ENCODE data around the gene IGF2R. TPM values are rescaled to one million over a fixed set of nuclear protein-coding genes. Genes with fewer than 3 reads are reported as not detected.

Gene IGF2R
- total RNA-seq, 4 donors from 2014 or later, result 38.2 to 56.1 (median 52.0) TPM

- Histone ChIP-seq H3K4me3 (no peak overlapping the region), H3K4me1 (peaks cover 0 to 5% (median 0%) of the 10 kb centered on the region in 3 donors), H3K27ac (no peak overlapping the region), H3K9me3 (no peaks in the 10 kb centered on the region), H3K36me3 (peaks cover 21 to 100% (median 64%) of the 10 kb centered on the region in 3 donors), H3K27me3 (no peaks in the 10 kb centered on the region)
- no peak for DNase-seq
- WGBS, 2 donors, result 73 to 85% methylated on average over 3 to 10 of the region's 10 CpGs
- TF ChIP-seq POLR2A (IDR thresholded peaks at IDR 0.05) (no peak), CTCF (IDR thresholded peaks at IDR 0.05) (no peak)
- intact Hi-C loops (cut with DNase I), result no loop called here
Measured at GRCh38 chr6:160092602-160093001, 123.7 kb downstream of the IGF2R start.

GRCh38 chr6:160093061-160093460 lies 124.2 kb downstream of the IGF2R start:
- no peak for DNase-seq
- TF ChIP-seq CTCF (IDR thresholded peaks at IDR 0.05) (no peak), POLR2A (IDR thresholded peaks at IDR 0.05) (no peak)
- WGBS, 2 donors, result 86 to 91% methylated on average over 4 of the region's 7 CpGs
- Histone ChIP-seq H3K4me3 (no peak overlapping the region), H3K27ac (no peak overlapping the region), H3K9me3 (no peaks in the 10 kb centered on the region), H3K27me3 (no peaks in the 10 kb centered on the region), H3K4me1 (peaks cover 0 to 3% (median 0%) of the 10 kb centered on the region in 3 donors), H3K36me3 (peaks cover 21 to 100% (median 69%) of the 10 kb centered on the region in 3 donors)
- intact Hi-C loops (cut with DNase I), result no loop called here

GRCh38 chr6:160093946-160094345 lies 125.1 kb downstream of the IGF2R start:
- intact Hi-C loops (cut with DNase I), result no loop called here
- H3K9me3 ChIP-seq, result no peaks in the 10 kb centered on the region
- no peak overlapping the region for H3K4me3 ChIP-seq
- no peak for DNase-seq
- TF ChIP-seq POLR2A (IDR thresholded peaks at IDR 0.05) (no peak), CTCF (IDR thresholded peaks at IDR 0.05) (no peak)
- H3K4me1 ChIP-seq, result no peaks in the 10 kb centered on the region
- no peaks in the 10 kb centered on the region for H3K27me3 ChIP-seq
- H3K36me3 ChIP-seq, result peaks cover 21 to 100% (median 71%) of the 10 kb centered on the region in 3 donors
- WGBS, 2 donors, result 87 to 92% methylated on average over 4 of the region's 4 CpGs
- no peak overlapping the region for H3K27ac ChIP-seq

GRCh38 chr6:160095146-160095845 lies 126.4 kb downstream of the IGF2R start:
- H3K27ac ChIP-seq, result no peak overlapping the region
- H3K4me1 ChIP-seq, result no peaks in the 10 kb centered on the region
- 78 to 79% methylated on average over 8 of the region's 8 CpGs for WGBS, 2 donors
- DNase-seq, result no peak
- intact Hi-C loops (cut with DNase I), result no loop called here
- TF ChIP-seq CTCF (IDR thresholded peaks at IDR 0.05), result no peak
- no peak for TF ChIP-seq POLR2A (IDR thresholded peaks at IDR 0.05)
- H3K36me3 ChIP-seq, result peaks cover 13 to 100% (median 58%) of the 10 kb centered on the region in 3 donors
- no peaks in the 10 kb centered on the region for H3K9me3 ChIP-seq
- no peaks in the 10 kb centered on the region for H3K27me3 ChIP-seq
- H3K4me3 ChIP-seq, result no peak overlapping the region

- no peaks in the 10 kb centered on the region for H3K9me3 ChIP-seq
- TF ChIP-seq POLR2A (IDR thresholded peaks at IDR 0.05) (no peak), CTCF (IDR thresholded peaks at IDR 0.05) (no peak)
- 83 to 86% methylated on average over 12 to 14 of the region's 23 CpGs for WGBS, 2 donors
- H3K36me3 ChIP-seq, result peaks cover 32 to 98% (median 47%) of the 10 kb centered on the region in 3 donors
- no peak overlapping the region for H3K4me3 ChIP-seq
- H3K27me3 ChIP-seq, result no peaks in the 10 kb centered on the region
- H3K4me1 ChIP-seq, result no peaks in the 10 kb centered on the region
- intact Hi-C loops (cut with DNase I), result no loop called here
- DNase-seq, result no peak
- no peak overlapping the region for H3K27ac ChIP-seq
Measured at GRCh38 chr6:160101277-160102205, 132.7 kb downstream of the IGF2R start.

Measured in esophagus squamous epithelium (tissue), 5 donors.